PFSK-1 (cell line): ENCODE data around the gene BLID. TPM values are rescaled to one million over a fixed set of nuclear protein-coding genes. Genes with fewer than 3 reads are reported as not detected.

Experiments used
- FOXP2 ChIP-seq: optimal IDR thresholded peaks from 2 replicates; pipeline ENCODE3; 2011; ENCODE audit warnings: borderline replicate concordance, control low read depth, inconsistent platforms; ENCODE audit not compliant: insufficient read depth; ENCODE audit errors: extremely low read length, extremely low read depth
- POLR2AphosphoS5 ChIP-seq: IDR thresholded peaks from 2 replicates; pipeline ENCODE4 v1.6.1; 2012; ENCODE audit warnings: low read depth, mild to moderate bottlenecking, control low read depth, low read length, moderate library complexity
- REST ChIP-seq, 2 experiments: IDR thresholded peaks; 2 replicates each; pipeline versions ENCODE4 v1.6.1 to v1.8.0; 2011 to 2012; ENCODE audit warnings: low read depth in 2 of 2, low read length in 2 of 2, control low read depth in 1 of 2, inconsistent platforms in 1 of 2, mild to moderate bottlenecking in 1 of 2, moderate library complexity in 1 of 2; ENCODE audit not compliant: insufficient read depth in 1 of 2
- SIN3A ChIP-seq: IDR thresholded peaks from 2 replicates; pipeline ENCODE4 v1.6.1; 2012; ENCODE audit warnings: mild to moderate bottlenecking, low read length, moderate library complexity, borderline replicate concordance; ENCODE audit not compliant: insufficient read depth
- TAF1 ChIP-seq: IDR thresholded peaks from 2 replicates; pipeline ENCODE4 v1.6.1; 2012; ENCODE audit warnings: low read length, control low read depth, borderline replicate concordance; ENCODE audit not compliant: insufficient read depth
- polyA plus RNA-seq: library from polyadenylated mRNA; unstranded; fragments of >200 nt; gene quantifications from one replicate; pipeline ENCODE4 v1.2.1, GENCODE V29; 2012; ENCODE audit warnings: low read depth, missing spikeins; ENCODE audit not compliant: insufficient read length

Gene BLID
- polyA plus RNA-seq: not detected

GRCh38 chr11:122115524-122116379, at the start of gene BLID:
BLID (minus strand) TSS chr11:122116215; CDS start chr11:122115922, 293 bp downstream.
- no peak for TF ChIP-seq FOXP2
- TF ChIP-seq POLR2AphosphoS5: no peak
- TF ChIP-seq TAF1: no peak
- TF ChIP-seq REST (IDR thresholded peaks at IDR 0.05; ENCODE audit: insufficient read depth in 1 of 2, low read depth in 2 of 2, low read length in 2 of 2): no peak
- no peak for TF ChIP-seq SIN3A

- TF ChIP-seq TAF1 (no peak), REST (IDR thresholded peaks at IDR 0.05; ENCODE audit: insufficient read depth in 1 of 2, low read depth in 2 of 2, low read length in 2 of 2) (no peak), FOXP2 (no peak), SIN3A (no peak), POLR2AphosphoS5 (no peak)
These were observed 47.2 kb upstream of the BLID start for GRCh38 chr11:122163053-122163819.

GRCh38 chr11:122162095-122162494, 46.1 kb upstream of the BLID start:
- no peak for TF ChIP-seq REST (IDR thresholded peaks at IDR 0.05; ENCODE audit: insufficient read depth in 1 of 2, low read depth in 2 of 2, low read length in 2 of 2)
- no peak for TF ChIP-seq POLR2AphosphoS5
- TF ChIP-seq FOXP2: no peak
- TF ChIP-seq SIN3A: no peak
- no peak for TF ChIP-seq TAF1

GRCh38 chr11:122160841-122161590, 45.0 kb upstream of the BLID start:
- TF ChIP-seq SIN3A: no peak
- no peak for TF ChIP-seq TAF1
- TF ChIP-seq REST (IDR thresholded peaks at IDR 0.05; ENCODE audit: insufficient read depth in 1 of 2, low read depth in 2 of 2, low read length in 2 of 2): no peak
- TF ChIP-seq FOXP2: no peak
- no peak for TF ChIP-seq POLR2AphosphoS5
